Fibroblast of villous mesenchyme (primary cell): ENCODE data around the gene TSPAN19. TPM values are rescaled to one million over a fixed set of nuclear protein-coding genes. Genes with fewer than 3 reads are reported as not detected.

ENCODE experiments used
- DNase-seq: peaks from one replicate; pipeline ENCODE4 v3.0.0-alpha.2; 2010; ENCODE audit warnings: low read depth
- H3K4me3 ChIP-seq: 2 replicates; pipeline ENCODE4 v1.5.1; 2011; ENCODE audit warnings: low read depth, mild to moderate bottlenecking, low read length
- total RNA-seq: library from RNA; depleted of rRNA; stranded (reverse); fragments of >200 nt; gene quantifications from 2 replicates; pipeline ENCODE4 v1.2.3, GENCODE V29; 2012
- TF ChIP-seq, protein P1 (sequence below): IDR thresholded peaks from 2 replicates; pipeline ENCODE4 v1.5.1; 2012; ENCODE audit warnings: low read depth, mild to moderate bottlenecking, low read length; ENCODE audit not compliant: insufficient read depth

Gene TSPAN19
- total RNA-seq, 1 donor: not detected

DNA sequence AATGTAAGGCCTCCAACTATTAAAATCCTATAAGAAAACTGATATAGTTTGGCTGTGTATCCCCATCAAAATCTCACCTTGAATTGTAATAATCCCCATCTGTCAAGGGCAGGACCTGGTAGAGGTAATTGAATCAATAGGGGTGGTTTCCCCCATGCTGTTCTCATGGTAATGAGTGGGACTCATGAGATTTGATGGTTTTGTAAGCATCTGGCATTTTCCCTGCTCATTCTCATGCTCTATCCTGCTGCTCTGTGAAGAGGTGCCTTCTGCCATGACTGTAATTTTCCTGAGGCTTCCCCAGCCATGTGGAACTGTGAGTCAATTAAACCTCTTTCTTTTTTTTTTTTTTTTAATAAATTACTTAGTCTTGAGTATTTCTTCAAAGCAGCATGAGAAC lies 31.9 kb downstream of the TSPAN19 start:
- DNase-seq: no peak
- TF ChIP-seq, protein P1, sequence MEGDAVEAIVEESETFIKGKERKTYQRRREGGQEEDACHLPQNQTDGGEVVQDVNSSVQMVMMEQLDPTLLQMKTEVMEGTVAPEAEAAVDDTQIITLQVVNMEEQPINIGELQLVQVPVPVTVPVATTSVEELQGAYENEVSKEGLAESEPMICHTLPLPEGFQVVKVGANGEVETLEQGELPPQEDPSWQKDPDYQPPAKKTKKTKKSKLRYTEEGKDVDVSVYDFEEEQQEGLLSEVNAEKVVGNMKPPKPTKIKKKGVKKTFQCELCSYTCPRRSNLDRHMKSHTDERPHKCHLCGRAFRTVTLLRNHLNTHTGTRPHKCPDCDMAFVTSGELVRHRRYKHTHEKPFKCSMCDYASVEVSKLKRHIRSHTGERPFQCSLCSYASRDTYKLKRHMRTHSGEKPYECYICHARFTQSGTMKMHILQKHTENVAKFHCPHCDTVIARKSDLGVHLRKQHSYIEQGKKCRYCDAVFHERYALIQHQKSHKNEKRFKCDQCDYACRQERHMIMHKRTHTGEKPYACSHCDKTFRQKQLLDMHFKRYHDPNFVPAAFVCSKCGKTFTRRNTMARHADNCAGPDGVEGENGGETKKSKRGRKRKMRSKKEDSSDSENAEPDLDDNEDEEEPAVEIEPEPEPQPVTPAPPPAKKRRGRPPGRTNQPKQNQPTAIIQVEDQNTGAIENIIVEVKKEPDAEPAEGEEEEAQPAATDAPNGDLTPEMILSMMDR: no peak
- no peak overlapping the region for H3K4me3 ChIP-seq

DNA sequence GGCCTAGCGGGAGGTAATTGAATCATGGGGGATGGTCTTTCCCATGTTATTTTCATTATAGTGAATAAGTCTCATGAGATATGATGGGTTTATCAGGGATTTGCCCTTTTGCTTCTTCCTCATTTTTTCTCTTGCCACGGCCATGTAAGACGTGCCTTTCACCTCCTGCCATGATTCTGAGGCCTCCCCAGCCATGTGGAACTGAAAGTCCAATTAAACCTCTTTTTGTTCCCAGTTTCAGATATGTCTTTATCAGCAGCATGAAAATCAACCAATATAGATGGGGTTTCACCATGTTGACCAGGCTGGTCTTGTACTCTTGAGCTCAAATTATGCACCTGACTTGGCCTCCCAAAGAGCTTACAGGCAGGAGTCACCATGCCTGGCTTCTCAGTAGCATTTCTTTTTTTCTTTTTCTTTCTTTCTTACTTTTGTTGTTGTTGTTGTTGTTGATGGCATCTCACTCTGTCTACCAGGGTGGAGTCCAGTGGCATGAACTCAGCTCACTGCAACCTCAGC lies 33.2 kb downstream of the TSPAN19 start:
- TF ChIP-seq, protein P1: no peak
- no peak overlapping the region for H3K4me3 ChIP-seq
- DNase-seq: no peak

DNA sequence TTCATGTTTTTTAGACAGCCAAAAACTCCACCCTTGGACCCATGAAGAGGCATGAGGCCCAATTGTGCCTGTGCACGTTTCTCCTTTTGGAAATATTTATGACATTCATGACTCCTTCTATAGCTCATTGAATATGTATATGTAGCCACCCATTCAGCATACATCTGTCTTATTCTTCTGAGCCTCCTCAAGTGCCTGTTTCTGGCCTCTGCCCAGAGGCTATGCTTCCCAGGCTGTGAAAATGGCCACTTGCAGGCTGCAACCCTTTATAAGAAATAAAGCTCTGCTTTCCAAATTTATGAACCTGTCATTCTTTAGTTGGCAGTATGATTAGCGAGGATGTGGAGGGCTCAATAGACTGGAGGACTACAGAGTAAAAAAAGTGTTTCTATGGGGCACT lies 35.3 kb downstream of the TSPAN19 start:
- no peak overlapping the region for H3K4me3 ChIP-seq
- TF ChIP-seq, protein P1: no peak
- no peak for DNase-seq

DNA sequence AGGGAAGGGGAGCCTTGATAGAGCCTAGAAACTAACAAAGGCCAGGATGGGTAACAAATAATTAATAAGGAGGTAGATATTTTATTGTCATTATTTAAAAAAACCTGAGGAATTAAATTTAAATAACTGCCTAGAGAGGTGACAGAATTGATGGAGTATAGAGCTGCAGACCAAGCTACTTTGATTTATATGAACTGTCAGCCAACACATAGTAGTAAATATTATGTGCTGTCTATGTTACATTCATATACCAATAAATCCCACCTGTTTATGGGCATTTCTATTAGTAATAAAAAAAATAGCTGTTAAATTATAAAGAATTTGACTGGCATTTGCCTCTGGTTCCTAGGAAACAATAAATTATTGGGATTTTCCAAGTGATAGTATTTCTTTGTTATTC lies 37.7 kb downstream of the TSPAN19 start:
- DNase-seq: no peak
- TF ChIP-seq, protein P1: no peak
- no peak overlapping the region for H3K4me3 ChIP-seq

DNA sequence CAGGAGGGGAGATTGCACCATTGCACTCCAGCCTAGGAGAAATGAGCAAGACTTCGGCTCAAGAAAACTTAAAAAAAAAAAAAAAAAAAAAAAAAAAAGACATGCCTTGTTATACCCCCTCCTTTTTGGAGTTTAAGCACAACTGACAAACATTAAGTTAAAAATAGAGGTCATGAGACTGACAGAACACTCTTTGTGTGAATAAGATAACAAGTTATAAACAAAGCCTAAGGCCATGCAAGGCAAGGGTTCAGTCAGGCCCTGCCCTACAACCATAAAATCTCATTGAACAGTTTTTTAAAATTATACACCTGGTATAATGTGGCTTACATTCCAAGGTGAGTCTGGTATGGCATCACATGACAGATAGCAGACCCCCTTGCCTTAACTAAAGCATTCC lies 39.3 kb downstream of the TSPAN19 start:
- no peak overlapping the region for H3K4me3 ChIP-seq
- DNase-seq: no peak
- TF ChIP-seq, protein P1: no peak

DNA sequence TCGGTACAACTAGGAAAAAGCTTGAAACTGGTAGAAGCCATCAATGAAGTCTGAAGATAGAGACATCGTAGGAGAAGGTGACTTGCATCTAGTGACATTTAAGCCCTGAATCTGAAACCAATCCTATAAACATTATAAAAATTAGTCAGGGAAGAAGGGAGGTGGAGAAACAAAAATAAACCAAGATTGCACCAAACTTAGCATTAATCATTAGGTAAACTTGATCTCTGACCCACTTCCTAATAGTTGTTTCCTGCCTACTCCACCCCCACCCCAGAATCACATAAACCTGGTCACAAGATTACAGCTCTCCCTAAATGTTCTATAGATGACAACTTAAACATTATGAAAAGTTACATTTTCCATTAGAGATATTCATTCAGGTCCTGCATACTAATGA lies 40.4 kb downstream of the TSPAN19 start:
- DNase-seq: no peak
- no peak overlapping the region for H3K4me3 ChIP-seq
- TF ChIP-seq, protein P1: no peak

DNA sequence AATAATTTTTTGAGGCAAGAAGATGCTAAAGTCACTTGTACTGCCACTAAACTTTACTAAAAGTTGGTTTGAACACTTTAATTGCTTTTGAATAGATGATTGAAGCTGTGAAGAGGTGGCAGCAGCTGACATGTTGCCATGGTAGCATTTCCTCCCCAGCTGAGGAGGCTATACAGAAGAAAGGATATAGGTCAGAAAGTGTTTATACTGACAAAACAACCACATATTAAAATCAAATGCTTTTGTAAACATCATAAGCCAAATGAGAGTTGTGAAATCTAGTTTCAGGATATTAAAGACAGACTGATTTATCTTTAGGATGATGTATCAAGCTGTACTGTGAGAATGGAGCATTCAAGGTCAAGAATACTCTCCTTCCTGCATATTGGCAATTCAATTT lies 41.7 kb downstream of the TSPAN19 start:
- TF ChIP-seq, protein P1: no peak
- no peak overlapping the region for H3K4me3 ChIP-seq
- DNase-seq: peak; percentile 68
